COLO668 (cell line): ENCODE results near the gene CADPS2.

Experiments
- DNase-seq: peaks from one replicate; lab custom pipeline; 2025; ENCODE audit not compliant: unreplicated experiment; lab: John Stamatoyannopoulos, UW

CADPS2 gene

GRCh38 chr7:122618585-122619189 lies 267.6 kb downstream of the CADPS2 start:
- no peak for DNase-seq

GRCh38 chr7:122616951-122617350 lies 269.3 kb downstream of the CADPS2 start:
- no peak for DNase-seq

DNA sequence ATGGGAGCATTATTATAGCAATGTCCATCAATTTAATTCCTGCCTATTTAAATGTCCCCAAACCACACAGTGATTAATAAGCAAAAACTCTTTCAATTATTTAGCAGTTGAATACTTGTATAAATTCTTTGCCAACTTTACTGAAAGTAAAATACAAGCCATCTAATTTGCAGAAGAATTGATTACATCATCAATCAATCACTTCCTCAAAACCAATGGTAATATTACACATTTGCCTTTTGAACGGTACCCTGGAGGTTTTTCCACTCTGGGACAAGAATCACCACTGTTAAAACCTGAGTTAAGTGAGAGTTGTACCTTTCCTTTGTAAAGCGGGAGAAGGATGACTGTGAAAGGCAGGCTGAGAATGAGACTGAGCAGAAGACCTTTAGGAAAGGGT lies 280.3 kb downstream of the CADPS2 start:
- no peak for DNase-seq

DNA sequence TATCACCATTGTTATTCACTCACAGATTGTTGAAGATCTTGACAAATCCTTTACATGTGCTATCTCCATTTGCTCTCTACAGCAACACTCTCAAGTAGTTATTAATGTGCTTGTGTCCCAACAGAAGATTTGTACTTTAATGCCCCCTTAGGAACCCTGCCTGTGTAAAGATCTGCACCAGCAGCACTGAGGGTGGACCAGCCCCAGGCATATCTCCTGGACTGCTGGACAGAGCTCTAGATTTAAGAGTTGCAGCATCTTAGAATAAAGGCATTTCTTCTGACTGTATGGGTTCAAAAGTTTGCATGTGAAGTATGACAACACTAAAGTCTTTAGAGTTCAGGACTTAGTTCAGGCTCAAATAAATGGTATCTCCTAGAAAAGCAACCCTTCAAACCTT lies 282.0 kb downstream of the CADPS2 start:
- DNase-seq, result no peak

GRCh38 chr7:122602800-122603199 lies 283.5 kb downstream of the CADPS2 start:
- no peak for DNase-seq

- no peak for DNase-seq
These were observed 285.6 kb downstream of the CADPS2 start for GRCh38 chr7:122600630-122601029.

- no peak for DNase-seq
These were observed 286.2 kb downstream of the CADPS2 start for GRCh38 chr7:122600042-122600441.

DNA sequence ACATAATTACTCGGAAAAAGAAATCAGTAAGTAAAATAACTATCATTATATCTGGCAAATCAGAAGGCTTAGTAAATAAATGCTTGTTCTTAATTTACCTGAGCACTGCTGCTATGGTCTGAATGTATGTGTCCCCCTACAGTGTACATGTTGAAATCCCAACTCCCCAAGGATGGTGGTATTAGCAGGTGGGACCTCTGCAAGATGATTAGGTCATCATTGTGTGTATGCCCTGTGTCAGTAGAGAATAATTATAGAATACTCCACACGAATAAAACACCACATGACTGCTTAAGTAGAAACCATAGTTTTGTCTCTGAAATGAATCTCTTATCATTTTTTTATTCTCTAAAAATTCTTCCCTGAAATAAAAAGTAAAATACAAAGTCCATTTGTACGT lies 289.0 kb downstream of the CADPS2 start:
- no peak for DNase-seq

- DNase-seq, result no peak
These were observed 290.4 kb downstream of the CADPS2 start for GRCh38 chr7:122595885-122596284.

- DNase-seq, result no peak
These were observed 297.6 kb downstream of the CADPS2 start for GRCh38 chr7:122588621-122589020.

DNA sequence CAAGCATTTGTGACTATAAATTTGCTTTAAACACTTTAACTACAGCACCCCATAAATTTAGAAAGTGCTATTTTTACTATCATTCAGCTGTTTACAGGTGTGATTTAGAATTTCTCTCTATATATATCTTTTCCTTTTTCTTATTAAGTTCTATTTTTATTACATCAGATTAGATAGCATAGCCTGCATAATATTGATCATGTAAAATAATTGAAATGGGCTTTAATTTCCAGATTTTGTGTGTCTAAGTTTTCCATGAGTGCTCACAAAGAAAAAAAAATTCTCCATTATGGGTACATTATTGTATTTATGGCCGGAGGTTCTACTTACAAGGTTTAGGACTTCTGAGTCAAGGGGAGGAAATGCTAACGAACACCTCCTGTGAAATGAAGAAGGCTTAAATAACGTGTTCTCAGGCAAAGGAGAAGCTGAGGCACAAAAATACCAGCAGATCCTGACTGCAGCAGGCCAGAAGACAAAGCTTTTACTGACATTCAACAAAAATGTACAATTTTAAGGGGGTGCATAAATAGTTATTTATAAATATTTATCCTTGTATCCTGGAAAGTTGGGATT lies 301.5 kb downstream of the CADPS2 start:
- no peak for DNase-seq

- DNase-seq, result no peak
These were observed 307.9 kb downstream of the CADPS2 start for GRCh38 chr7:122578350-122578749.

GRCh38 chr7:122577449-122578003 lies 308.7 kb downstream of the CADPS2 start:
- DNase-seq, result no peak

- no peak for DNase-seq
These were observed 313.6 kb downstream of the CADPS2 start for GRCh38 chr7:122572706-122573105.

DNA sequence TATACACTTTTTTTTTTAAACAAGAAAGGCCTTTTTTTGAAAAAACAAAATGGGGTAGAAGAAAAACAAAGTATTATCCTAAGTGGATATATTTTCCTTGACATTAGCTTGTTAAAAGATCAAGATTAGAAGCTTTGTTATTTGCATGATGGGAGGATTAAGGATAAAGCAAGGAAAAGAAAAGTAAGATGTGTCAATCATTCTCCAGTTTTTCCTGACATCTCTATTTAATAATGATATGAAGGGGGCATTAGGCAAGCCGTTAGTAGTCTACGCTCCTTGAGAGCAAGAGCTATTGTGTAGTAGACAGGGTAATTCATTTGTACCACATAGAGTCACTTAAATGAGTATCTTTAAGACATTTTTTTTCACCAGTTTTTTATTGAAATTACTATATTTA lies 324.9 kb downstream of the CADPS2 start:
- DNase-seq, result no peak

- no peak for DNase-seq
These were observed 329.3 kb downstream of the CADPS2 start for GRCh38 chr7:122556873-122557542.

GRCh38 chr7:122556219-122556618 lies 330.0 kb downstream of the CADPS2 start:
- DNase-seq, result no peak

DNA sequence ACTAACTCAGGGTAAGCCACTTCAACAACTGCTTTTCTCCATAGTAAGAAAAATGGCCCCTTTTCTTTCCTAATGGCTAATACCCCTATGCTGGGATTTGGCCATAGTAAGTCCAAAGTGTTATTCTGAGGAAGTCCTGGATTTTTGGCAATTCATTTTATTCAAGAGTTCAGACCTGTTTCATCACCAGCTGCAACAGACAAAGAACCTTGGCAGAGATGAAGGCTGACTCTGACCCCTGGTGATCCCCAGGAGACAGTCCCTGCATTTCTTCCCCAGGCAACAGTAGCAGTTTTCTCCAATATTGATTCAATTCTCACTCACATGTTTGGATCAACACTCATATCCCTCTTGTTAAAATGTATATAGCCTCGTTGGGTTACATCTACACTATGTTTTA lies 332.5 kb downstream of the CADPS2 start:
- no peak for DNase-seq

GRCh38 chr7:122552769-122553168 lies 333.5 kb downstream of the CADPS2 start:
- no peak for DNase-seq

DNA sequence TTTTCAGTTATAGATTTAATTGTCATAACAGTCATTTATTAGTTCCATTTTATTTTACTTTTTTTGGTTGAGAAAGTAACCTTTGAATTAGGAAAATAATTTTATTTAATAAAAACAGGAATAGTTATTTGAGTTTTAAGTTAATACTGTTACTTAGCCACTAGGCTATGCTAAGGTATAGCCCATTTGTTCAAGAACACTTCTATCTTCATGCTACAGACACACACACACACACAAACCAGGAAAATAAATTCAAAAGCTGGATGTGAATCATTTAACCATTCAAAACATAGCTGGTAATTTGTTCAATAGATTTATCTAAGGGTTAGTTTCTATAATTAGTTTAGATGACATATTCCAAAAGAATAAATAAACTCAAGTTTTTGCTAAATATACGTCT lies 335.7 kb downstream of the CADPS2 start:
- no peak for DNase-seq

DNA sequence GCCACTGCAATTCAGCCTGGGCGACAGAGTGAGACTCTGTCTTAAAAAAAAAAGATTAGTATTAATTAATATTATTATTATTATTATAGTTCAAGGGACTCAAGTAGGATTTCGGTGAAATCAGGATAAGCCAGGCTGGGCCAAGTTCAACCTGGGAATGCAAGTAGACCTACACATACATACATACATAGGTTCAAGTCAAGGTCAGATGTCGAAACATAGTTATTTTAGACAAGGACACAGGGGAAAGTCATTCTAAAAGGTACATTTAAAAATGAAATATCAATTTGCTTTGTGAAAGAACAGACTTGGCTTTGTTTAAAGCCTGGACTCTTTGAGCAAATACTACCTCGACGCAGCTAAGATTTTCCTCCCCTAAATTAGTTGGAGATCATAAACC lies 336.7 kb downstream of the CADPS2 start:
- no peak for DNase-seq

- no peak for DNase-seq
These were observed 339.8 kb downstream of the CADPS2 start for GRCh38 chr7:122546496-122546895.
